ENCODE data around the gene AMBRA1.

Gene AMBRA1

DNA sequence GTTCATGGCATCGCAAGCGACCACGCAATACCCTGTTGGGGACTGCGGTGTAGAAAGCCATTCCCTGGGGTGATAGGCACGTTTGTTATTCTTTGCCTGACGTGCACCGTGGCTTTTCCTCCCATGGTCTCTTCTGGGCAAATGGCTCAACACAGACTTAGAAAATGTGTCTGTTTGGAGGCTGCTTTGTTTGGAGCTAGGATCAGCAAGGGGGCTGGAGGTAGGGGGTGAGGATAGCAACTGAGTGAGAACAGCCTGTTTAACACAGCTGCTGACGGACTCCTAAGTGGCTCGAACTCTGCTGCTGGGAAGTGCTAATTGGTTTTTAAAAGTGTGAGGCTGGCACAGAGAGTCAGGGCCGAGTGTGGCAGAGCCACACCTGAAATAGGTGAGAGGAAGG lies 186.2 kb downstream of the AMBRA1 start:
- no peak for DNase-seq (ENCODE audit: low read depth, low spot score)
- TF ChIP-seq CTCF (IDR thresholded peaks at IDR 0.05; ENCODE audit: low read depth, low read length) = no peak
- no peak overlapping the region for H3K4me3 ChIP-seq (ENCODE audit: low read depth, low read length)
- in situ Hi-C loops (cut with HindIII; ENCODE audit: low sequenced_read_pairs) = no loop called here

DNA sequence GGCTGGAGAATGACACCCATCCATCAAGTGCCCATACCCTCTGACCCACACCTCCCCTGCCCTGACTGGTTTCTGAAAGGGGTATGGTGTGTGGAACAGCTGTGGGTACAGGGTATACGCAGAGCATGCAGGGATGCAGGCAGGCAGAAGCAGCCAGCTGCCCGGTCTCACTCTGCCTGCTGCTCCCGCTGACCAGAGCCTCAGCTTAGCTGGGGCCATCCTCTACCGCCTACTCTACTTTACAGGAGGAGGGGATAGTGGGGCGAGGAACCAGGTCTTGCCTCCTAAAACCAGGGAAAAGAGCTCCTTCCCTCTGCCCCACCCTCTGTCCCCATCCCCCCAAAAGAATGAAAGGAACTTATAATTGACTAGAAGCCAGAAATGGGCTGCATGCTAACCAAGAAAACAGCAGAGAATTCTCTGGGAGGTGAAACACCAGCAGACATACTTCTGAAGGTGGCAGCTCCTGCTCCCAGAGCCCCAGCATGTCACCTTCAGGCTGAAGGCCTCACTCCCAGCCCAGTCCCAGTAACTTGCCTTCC lies 189.3 kb downstream of the AMBRA1 start:
- H3K4me3 ChIP-seq (ENCODE audit: low read depth, low read length) = no peak overlapping the region
- in situ Hi-C loops (cut with HindIII; ENCODE audit: low sequenced_read_pairs) = no loop called here
- no peak for DNase-seq (ENCODE audit: low read depth, low spot score)
- TF ChIP-seq CTCF (IDR thresholded peaks at IDR 0.05; ENCODE audit: low read depth, low read length) = no peak

DNA sequence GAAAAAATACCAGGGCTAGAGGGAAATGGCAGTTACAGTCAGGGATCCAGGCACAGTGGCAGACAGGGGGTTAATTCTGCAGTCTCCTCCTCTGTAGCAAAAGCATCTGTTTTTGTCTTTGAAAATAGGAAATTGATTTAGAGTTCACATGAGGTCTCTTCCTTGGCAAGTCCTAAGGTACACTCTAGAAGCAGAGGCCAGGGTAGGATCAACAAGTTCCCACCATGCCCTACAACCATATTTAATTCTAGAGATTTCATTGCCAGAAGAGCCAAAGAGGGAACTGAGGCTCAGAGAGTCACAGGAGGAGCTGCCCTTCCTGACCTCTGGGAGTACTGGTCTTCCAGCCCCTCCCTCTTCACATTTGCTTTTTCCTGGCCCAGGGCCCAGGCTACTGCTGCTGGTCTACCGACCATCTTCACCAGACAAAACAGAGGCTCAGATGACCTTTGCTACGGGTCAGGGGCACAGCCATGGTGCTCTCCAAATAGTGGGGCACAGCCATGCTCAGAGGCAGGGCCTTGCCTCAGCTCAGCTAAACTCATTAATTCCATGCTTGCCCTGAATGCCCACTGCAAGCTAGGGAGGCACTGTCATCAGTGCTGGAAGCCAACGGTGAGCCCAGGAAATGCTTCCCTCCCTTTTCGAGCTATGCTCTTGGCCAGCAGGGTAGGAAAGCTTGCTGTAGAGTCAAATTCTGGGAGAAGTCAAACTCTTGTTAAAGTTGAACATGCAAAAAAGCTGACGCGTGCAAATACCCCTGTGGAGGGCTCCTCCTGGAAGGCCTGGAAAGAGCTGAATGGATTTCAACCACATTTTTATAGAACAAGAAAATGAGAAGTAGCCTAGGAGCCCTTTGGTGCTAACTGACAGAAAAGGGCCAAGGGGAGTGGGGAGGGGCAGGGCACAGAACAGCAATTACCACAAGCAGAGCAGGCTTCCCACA lies 190.6 kb downstream of the AMBRA1 start:
- in situ Hi-C loops (cut with HindIII; ENCODE audit: low sequenced_read_pairs) = no loop called here
- H3K4me3 ChIP-seq (ENCODE audit: low read depth, low read length) = no peak overlapping the region
- TF ChIP-seq CTCF (IDR thresholded peaks at IDR 0.05; ENCODE audit: low read depth, low read length) = no peak
- DNase-seq (ENCODE audit: low read depth, low spot score) = no peak

DNA sequence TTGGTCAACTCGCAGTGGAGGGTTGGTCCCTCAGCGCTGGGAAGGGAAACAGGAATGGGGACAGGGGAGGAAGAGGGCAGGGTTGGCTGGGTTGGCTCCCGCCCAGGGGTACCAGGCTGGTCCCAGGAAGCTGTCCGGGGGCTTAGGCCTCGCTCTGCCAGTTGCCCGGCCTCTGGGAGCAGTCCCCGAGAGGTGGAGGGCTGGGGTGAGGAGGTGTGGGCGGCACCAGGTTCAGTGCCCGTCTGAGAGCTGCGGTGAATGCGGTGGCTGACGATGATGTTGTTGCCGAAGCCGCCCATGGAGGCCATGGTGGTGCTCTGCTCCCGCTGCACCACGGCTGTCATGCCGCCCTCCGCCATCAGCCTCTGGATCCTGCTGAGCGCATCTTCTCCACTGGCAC lies 196.3 kb downstream of the AMBRA1 start:
- in situ Hi-C loops (cut with HindIII; ENCODE audit: low sequenced_read_pairs) = no loop called here

DNA sequence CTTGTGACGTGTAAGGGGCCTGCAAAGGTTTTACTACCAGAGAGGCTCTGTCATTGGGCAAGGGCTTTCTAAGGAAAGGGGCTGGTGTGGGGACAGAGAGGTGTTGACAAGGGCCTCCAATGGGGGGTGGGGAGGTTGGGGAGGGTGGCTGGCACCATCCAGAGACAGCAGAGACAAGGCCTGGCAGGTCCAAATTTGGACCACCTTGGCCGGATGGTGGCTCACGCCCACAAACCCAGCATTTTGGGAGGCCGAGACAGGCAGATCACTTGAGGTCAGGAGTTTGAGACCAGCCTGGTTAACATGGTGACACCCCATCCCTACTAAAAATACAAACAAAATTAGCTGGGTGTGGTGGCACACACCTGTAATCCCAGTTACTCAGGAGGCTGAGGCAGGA lies 200.1 kb downstream of the AMBRA1 start:
- in situ Hi-C loops (cut with HindIII; ENCODE audit: low sequenced_read_pairs) = no loop called here
- H3K4me3 ChIP-seq (ENCODE audit: low read depth, low read length) = no peak overlapping the region

More for the DNA sequence above, 196.3 kb downstream of the AMBRA1 start:
- TF ChIP-seq CTCF (IDR thresholded peaks at IDR 0.05; ENCODE audit: low read depth, low read length) = no peak
- no peak for DNase-seq (ENCODE audit: low read depth, low spot score)
- no peak overlapping the region for H3K4me3 ChIP-seq (ENCODE audit: low read depth, low read length)

DNA sequence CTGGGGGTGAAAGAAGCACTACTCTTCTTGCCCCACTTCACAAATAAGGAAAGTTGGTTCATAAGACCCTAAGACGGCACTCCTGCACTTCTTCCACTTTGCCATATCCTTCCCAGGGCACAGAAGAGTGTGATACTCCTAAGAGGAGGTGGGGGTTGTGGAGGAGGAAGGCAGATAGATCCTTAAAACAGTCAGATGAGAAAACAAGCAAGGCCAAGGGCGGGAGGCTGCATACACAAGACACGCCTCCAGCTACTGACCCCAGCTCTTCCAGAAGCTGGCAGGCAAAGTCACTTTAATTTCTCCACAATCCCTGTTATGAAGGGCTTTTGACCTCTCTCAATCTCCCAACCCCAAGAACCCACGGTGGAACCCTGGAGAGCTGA lies 200.6 kb downstream of the AMBRA1 start:
- no peak overlapping the region for H3K4me3 ChIP-seq (ENCODE audit: low read depth, low read length)
- in situ Hi-C loops (cut with HindIII; ENCODE audit: low sequenced_read_pairs) = no loop called here

More for the DNA sequence above, 200.1 kb downstream of the AMBRA1 start:
- no peak for DNase-seq (ENCODE audit: low read depth, low spot score)
- no peak for TF ChIP-seq CTCF (IDR thresholded peaks at IDR 0.05; ENCODE audit: low read depth, low read length)

More for the DNA sequence above, 200.6 kb downstream of the AMBRA1 start:
- no peak for DNase-seq (ENCODE audit: low read depth, low spot score)
- no peak for TF ChIP-seq CTCF (IDR thresholded peaks at IDR 0.05; ENCODE audit: low read depth, low read length)
